GM18517 (cell line): ENCODE data around the gene TKTL2.

Source experiments
- ATAC-seq: cut with Tn5 transposase; IDR thresholded peaks from one replicate; pipeline ENCODE4 v1.9.1; 2021; ENCODE audit warnings: mild to moderate bottlenecking, moderate library complexity; ENCODE audit not compliant: unreplicated experiment

TKTL2 gene

GRCh38 chr4:163473576-163473975 lies at the start of gene TKTL2:
Gene TKTL2, minus strand, starts transcription at chr4:163473754. Its CDS starts 20 bp downstream, at chr4:163473734.
- ATAC-seq, result no peak

- no peak for ATAC-seq
These were observed 41.6 kb upstream of the TKTL2 start for GRCh38 chr4:163515198-163515597.

GRCh38 chr4:163505374-163505773 lies 31.8 kb upstream of the TKTL2 start:
- ATAC-seq, result no peak

GRCh38 chr4:163500586-163500985 lies 27.0 kb upstream of the TKTL2 start:
- ATAC-seq, result no peak

- ATAC-seq, result peak; percentile 33
These were observed 22.3 kb upstream of the TKTL2 start for GRCh38 chr4:163495900-163496299.

GRCh38 chr4:163494360-163495241 lies 21.0 kb upstream of the TKTL2 start, which contains the start of gene TMA16:
Gene TMA16, plus strand, starts transcription at chr4:163494690. Its CDS starts 112 bp downstream, at chr4:163494802.
- ATAC-seq, result peak; percentile 77

- ATAC-seq, result peak; percentile 34
These were observed 20.2 kb upstream of the TKTL2 start for GRCh38 chr4:163493643-163494359.

GRCh38 chr4:163492951-163493504 lies 19.5 kb upstream of the TKTL2 start:
- ATAC-seq, result no peak

GRCh38 chr4:163489929-163490328 lies 16.4 kb upstream of the TKTL2 start:
- no peak for ATAC-seq

GRCh38 chr4:163486321-163486720 lies 12.8 kb upstream of the TKTL2 start:
- no peak for ATAC-seq

GRCh38 chr4:163485589-163485988 lies 12.0 kb upstream of the TKTL2 start:
- no peak for ATAC-seq

GRCh38 chr4:163484906-163485305 lies 11.4 kb upstream of the TKTL2 start:
- ATAC-seq, result peak; percentile 53

- ATAC-seq, result peak; percentile 74
These were observed 8.6 kb upstream of the TKTL2 start for GRCh38 chr4:163482190-163482589.

GRCh38 chr4:163476761-163477438 lies 3.3 kb upstream of the TKTL2 start:
- no peak for ATAC-seq

GRCh38 chr4:163474027-163474426 lies 473 bp upstream of the TKTL2 start:
- no peak for ATAC-seq

- ATAC-seq, result no peak
These were observed 424 bp downstream of the TKTL2 start for GRCh38 chr4:163473130-163473529.

GRCh38 chr4:163470391-163470790 lies 3.2 kb downstream of the TKTL2 start:
- no peak for ATAC-seq

GRCh38 chr4:163467082-163467770 lies 6.3 kb downstream of the TKTL2 start:
- ATAC-seq, result no peak

GRCh38 chr4:163462556-163462955 lies 11.0 kb downstream of the TKTL2 start:
- no peak for ATAC-seq

GRCh38 chr4:163448540-163449203 lies 24.9 kb downstream of the TKTL2 start:
- ATAC-seq, result no peak
